H1 (cell line): Measurements from ENCODE around the gene KBTBD3. TPM values are rescaled to one million over a fixed set of nuclear protein-coding genes. Genes with fewer than 3 reads are reported as not detected.

Experiments used
- CTCF ChIA-PET: fragments of 300-600 bp; sonication (Branson Sonifier 250); formaldehyde crosslinking; loops from one replicate; lab custom pipeline; 2021; ENCODE audit not compliant: partially characterized antibody; lab: Charles Lee
- POLR2A ChIA-PET: fragments of 300-600 bp; sonication (Branson Sonifier 250); formaldehyde crosslinking; loops from one replicate; lab custom pipeline; 2021; ENCODE audit warnings: inconsistent platforms; ENCODE audit not compliant: partially characterized antibody; lab: Charles Lee
- DNase-seq, 2 experiments: peaks; one replicate each; pipeline versions ENCODE4 v3.0.0 to v3.0.0-alpha.2; 2010 to 2022; ENCODE audit warnings: low spot score in 2 of 2, low read depth in 1 of 2, mixed read lengths in 1 of 2
- FAIRE-seq: peaks from 2 replicates; lab custom pipeline; 2011; peaks lifted over from hg19 to GRCh38; lab: Jason Lieb, UNC
- H2AFZ ChIP-seq: 2 replicates; pipeline ENCODE4 v1.8.1; 2012; ENCODE audit warnings: low read length, inconsistent platforms
- H2AK5ac ChIP-seq: 2 replicates; pipeline ENCODE4 v1.6.1; 2013; ENCODE audit warnings: low read depth, low read length
- H2BK120ac ChIP-seq: replicated peaks from 2 replicates; pipeline ENCODE3; 2013; ENCODE audit warnings: low read depth, low read length, inconsistent platforms
- H2BK12ac ChIP-seq: 2 replicates; pipeline ENCODE4 v1.6.1; 2013; ENCODE audit warnings: low read depth, low read length
- H2BK15ac ChIP-seq: 2 replicates; pipeline ENCODE4 v1.6.1; 2013; ENCODE audit warnings: low read length
- H2BK20ac ChIP-seq: 2 replicates; pipeline ENCODE4 v1.6.1; 2013; ENCODE audit warnings: low read length
- H2BK5ac ChIP-seq: 2 replicates; pipeline ENCODE4 v1.6.1; 2013; ENCODE audit warnings: low read depth, low read length
- H3K14ac ChIP-seq: 2 replicates; pipeline ENCODE4 v1.6.1; 2013; ENCODE audit warnings: inconsistent platforms; ENCODE audit not compliant: insufficient read length
- H3K18ac ChIP-seq: 2 replicates; pipeline ENCODE4 v1.6.1; 2013; ENCODE audit warnings: low read length; ENCODE audit errors: extremely low read depth
- H3K23ac ChIP-seq: 2 replicates; pipeline ENCODE4 v1.6.1; 2013; ENCODE audit warnings: inconsistent platforms; ENCODE audit not compliant: insufficient read length
- H3K23me2 ChIP-seq: 2 replicates; pipeline ENCODE4 v1.6.1; 2013; ENCODE audit warnings: low read depth, low read length
- H3K27ac ChIP-seq: 2 replicates; pipeline ENCODE4 v1.6.1; 2011; ENCODE audit warnings: low read depth, low read length, inconsistent platforms
- H3K27me3 ChIP-seq, 4 experiments: replicated peaks in 1 of 4; 1 replicate in 1 of 4; 2 replicates in 3 of 4; pipeline versions ENCODE4 v1.6.1 to v1.8.1; 2011 to 2013; ENCODE audit warnings: low read length in 3 of 4, mild to moderate bottlenecking in 3 of 4, inconsistent platforms in 2 of 4, mixed read lengths in 2 of 4, moderate library complexity in 1 of 4; ENCODE audit not compliant: control insufficient read depth in 3 of 4, insufficient read depth in 3 of 4; ENCODE audit errors: extremely low read depth in 1 of 4
- H3K36me3 ChIP-seq, 4 experiments: 2 replicates each; pipeline versions ENCODE4 v1.6.1 to v1.8.1; 2011 to 2013; ENCODE audit warnings: mild to moderate bottlenecking in 4 of 4, low read length in 3 of 4, moderate library complexity in 2 of 4, control low read depth in 1 of 4, inconsistent platforms in 1 of 4; ENCODE audit not compliant: insufficient read depth in 4 of 4, control insufficient read depth in 2 of 4
- H3K4ac ChIP-seq: replicated peaks from 2 replicates; pipeline ENCODE3; 2013; ENCODE audit warnings: low read length, low read depth, mixed read lengths, inconsistent platforms; ENCODE audit not compliant: insufficient read length
- H3K4me1 ChIP-seq, 4 experiments: replicated peaks in 1 of 4; 1 replicate in 1 of 4; 2 replicates in 3 of 4; pipeline versions ENCODE4 v1.6.1 to v1.8.1; 2011 to 2013; ENCODE audit warnings: low read length in 3 of 4, inconsistent platforms in 2 of 4, mixed read lengths in 1 of 4; ENCODE audit not compliant: insufficient read depth in 4 of 4, control insufficient read depth in 3 of 4
- H3K4me2 ChIP-seq, 2 experiments: 2 replicates each; pipeline versions ENCODE4 v1.6.1 to v1.8.1; 2011 to 2013; ENCODE audit warnings: low read depth in 2 of 2, low read length in 2 of 2, control low read depth in 1 of 2, inconsistent platforms in 1 of 2, mild to moderate bottlenecking in 1 of 2; ENCODE audit not compliant: insufficient read depth in 1 of 2
- H3K4me3 ChIP-seq, 4 experiments: fragments of 200-600, 300-600 bp in 1 of 4; sonication (generic), shearing (Covaris generic), sonication (Bioruptor Twin) in 1 of 4; 2 replicates each; pipeline versions ENCODE4 v1.5.1 to v1.8.1; 2011 to 2016; ENCODE audit warnings: low read length in 4 of 4, low read depth in 3 of 4, control low read depth in 2 of 4, inconsistent platforms in 2 of 4, mild to moderate bottlenecking in 2 of 4, mixed read lengths in 1 of 4, moderate library complexity in 1 of 4; ENCODE audit not compliant: insufficient read depth in 2 of 4; ENCODE audit errors: extremely low read depth in 1 of 4
- H3K56ac ChIP-seq: replicated peaks from 2 replicates; pipeline ENCODE3; 2013; ENCODE audit warnings: low read depth, mild to moderate bottlenecking, mixed read lengths, low read length, inconsistent platforms; ENCODE audit not compliant: insufficient read length
- H3K79me1 ChIP-seq: 2 replicates; pipeline ENCODE4 v1.6.1; 2013; ENCODE audit warnings: low read depth, low read length, control low read depth
- H3K79me2 ChIP-seq, 2 experiments: 2 replicates each; pipeline versions ENCODE4 v1.6.1 to v1.8.1; 2012 to 2013; ENCODE audit warnings: low read length in 2 of 2, mild to moderate bottlenecking in 2 of 2, inconsistent platforms in 1 of 2; ENCODE audit not compliant: insufficient read depth in 2 of 2, control insufficient read depth in 1 of 2
- H3K9ac ChIP-seq, 4 experiments: replicated peaks in 1 of 4; 1 replicate in 1 of 4; 2 replicates in 3 of 4; pipeline versions ENCODE4 v1.6.1 to v1.8.1; 2011 to 2013; ENCODE audit warnings: low read depth in 3 of 4, low read length in 3 of 4, control low read depth in 2 of 4, mild to moderate bottlenecking in 2 of 4, moderate library complexity in 2 of 4, inconsistent platforms in 1 of 4; ENCODE audit errors: extremely low read depth in 1 of 4
- H3K9me3 ChIP-seq, 2 experiments: 2 replicates each; pipeline versions ENCODE4 v1.6.1 to v1.8.1; 2012 to 2013; ENCODE audit warnings: mild to moderate bottlenecking in 2 of 2, moderate library complexity in 2 of 2, control low read depth in 1 of 2, inconsistent platforms in 1 of 2, low read depth in 1 of 2, low read length in 1 of 2, mixed read lengths in 1 of 2; ENCODE audit not compliant: insufficient read depth in 2 of 2
- H4K20me1 ChIP-seq, 2 experiments: replicated peaks in 1 of 2; 2 replicates each; pipeline versions ENCODE3 to v1.8.1; 2011 to 2013; ENCODE audit warnings: inconsistent platforms in 2 of 2, low read length in 2 of 2, mild to moderate bottlenecking in 1 of 2; ENCODE audit not compliant: insufficient read depth in 2 of 2, control insufficient read depth in 1 of 2
- H4K5ac ChIP-seq: 2 replicates; pipeline ENCODE4 v1.6.1; 2013; ENCODE audit warnings: low read length, low read depth, mixed read lengths, inconsistent platforms; ENCODE audit not compliant: insufficient read length
- H4K8ac ChIP-seq: 2 replicates; pipeline ENCODE4 v1.8.0; 2013; ENCODE audit warnings: mild to moderate bottlenecking, moderate library complexity, low read length, inconsistent platforms; ENCODE audit not compliant: insufficient read depth; ENCODE audit errors: extremely low read depth
- H4K91ac ChIP-seq: replicated peaks from 2 replicates; pipeline ENCODE3; 2013; ENCODE audit warnings: low read length, mixed read lengths, inconsistent platforms; ENCODE audit not compliant: insufficient read length
- ASH2L ChIP-seq: fragments of 200-600, 300-600 bp; sonication (generic); IDR thresholded peaks from one replicate; pipeline ENCODE4 v1.7.1; 2017; ENCODE audit warnings: low read length
- CBX5 ChIP-seq: fragments of 300-800, 300-1000 bp; sonication (generic); IDR thresholded peaks from 2 replicates; pipeline ENCODE4 v1.7.1; 2016; ENCODE audit warnings: antibody characterized with exemption, low read length, low read depth
- CHD1 ChIP-seq: IDR thresholded peaks from 2 replicates; pipeline ENCODE4 v1.6.1; 2012; ENCODE audit warnings: low read depth, low read length, improper control_type of control experiment
- E2F6 ChIP-seq: IDR thresholded peaks from 2 replicates; pipeline ENCODE4 v1.6.1; 2012; ENCODE audit warnings: inconsistent platforms
- EZH2 ChIP-seq: fragments of 200-600 bp; sonication (generic); IDR thresholded peaks from 2 replicates; pipeline ENCODE4 v1.7.1; 2012; ENCODE audit warnings: low read depth, mild to moderate bottlenecking, moderate library complexity, low read length, inconsistent platforms; ENCODE audit not compliant: severe bottlenecking
- GTF2F1 ChIP-seq: IDR thresholded peaks from 2 replicates; pipeline ENCODE4 v1.6.1; 2012; ENCODE audit warnings: low read depth, low read length, improper control_type of control experiment, borderline replicate concordance
- JUN ChIP-seq: IDR thresholded peaks from 2 replicates; pipeline ENCODE4 v1.6.1; 2011; ENCODE audit warnings: low read depth, mild to moderate bottlenecking, improper control_type of control experiment, low read length
- KDM1A ChIP-seq: fragments of 200-600, 300-600 bp; sonication (generic); IDR thresholded peaks from 2 replicates; pipeline ENCODE4 v1.7.1; 2016; ENCODE audit warnings: mild to moderate bottlenecking, low read length, borderline replicate concordance
- NRF1 ChIP-seq: IDR thresholded peaks from 2 replicates; pipeline ENCODE4 v1.6.1; 2011; ENCODE audit warnings: mild to moderate bottlenecking, low read depth, low read length, improper control_type of control experiment
- POLR2A ChIP-seq, 2 experiments: IDR thresholded peaks; 1 replicate in 1 of 2; 2 replicates in 1 of 2; pipeline ENCODE4 v1.6.1; 2011; ENCODE audit warnings: low read depth in 2 of 2, low read length in 2 of 2, mild to moderate bottlenecking in 2 of 2; ENCODE audit errors: control extremely low read depth in 1 of 2
- SAP30 ChIP-seq: fragments of 300-600 bp; sonication (generic); IDR thresholded peaks from 2 replicates; pipeline ENCODE4 v1.7.1; 2012; ENCODE audit warnings: low read length, moderate library complexity, mild to moderate bottlenecking, inconsistent platforms; ENCODE audit not compliant: insufficient read depth, insufficient replicate concordance
- SRF ChIP-seq: IDR thresholded peaks from 2 replicates; pipeline ENCODE4 v1.6.1; 2011; ENCODE audit warnings: mild to moderate bottlenecking, low read depth, low read length, moderate library complexity
- TEAD4 ChIP-seq: IDR thresholded peaks from 2 replicates; pipeline ENCODE4 v1.6.1; 2012; ENCODE audit warnings: low read depth, low read length, inconsistent platforms, mixed read lengths
- WGBS, 2 experiments: shearing (Covaris generic) in 1 of 2; methylation state at CpG; one replicate each; pipeline versions ENCODE4 v1.1.6 to v1.1.7; 2013 to 2015; ENCODE audit warnings: low lambda C conversion rate in 2 of 2, mixed read lengths in 2 of 2, inconsistent platforms in 1 of 2, low coverage in 1 of 2, missing lambda C conversion rate in 1 of 2; ENCODE audit not compliant: insufficient replicate concordance in 2 of 2, insufficient coverage in 1 of 2, insufficient read length in 1 of 2; ENCODE audit errors: extremely low coverage in 1 of 2, missing lambda C conversion rate in 1 of 2; 5-methylcytosine and 5-hydroxymethylcytosine counted together
- polyA plus RNA-seq, 7 experiments: library from polyadenylated mRNA; depleted of rRNA in 3 of 7; stranded (reverse) in 5 of 7; unstranded in 2 of 7; fragments of >200 nt in 5 of 7; fragments of 200-250 nt in 2 of 7; gene quantifications; 1 replicate in 5 of 7; 2 replicates in 1 of 7; 4 replicates in 1 of 7; pipeline versions ENCODE4 v1.2.1 to v1.2.3, GENCODE V29; 2011 to 2013; ENCODE audit warnings: missing spikeins in 2 of 7, mixed read lengths in 2 of 7
- total RNA-seq: library from RNA; stranded (reverse); fragmentation: NEBNext Ultra II Directional; extraction: Animal tissue kit (Norgen Biotek cat#: 25700); gene quantifications from 2 replicates; pipeline ENCODE4 v1.2.1, GENCODE V29; 2021

The KBTBD3 gene
- total and polyA plus RNA-seq, 2 of the 8 experiments (the other 6 are each of a cell fraction or from before 2014, with no cell fraction given), result 1.2 to 6.1 TPM

- no peaks in the 10 kb centered on the region for H3K4me1 ChIP-seq
- H3K56ac ChIP-seq, result no peak overlapping the region
- no peaks in the 10 kb centered on the region for H3K23me2 ChIP-seq
- TF ChIP-seq JUN (no peak), CBX5 (no peak), TEAD4 (no peak), POLR2A (IDR thresholded peaks at IDR 0.05; ENCODE audit: control extremely low read depth in 1 of 2, low read depth in 2 of 2, low read length in 2 of 2) (no peak), ASH2L (no peak), CHD1 (no peak), E2F6 (no peak), GTF2F1 (no peak), SRF (no peak), KDM1A (no peak), SAP30 (no peak), NRF1 (no peak), EZH2 (no peak)
- H2BK20ac ChIP-seq, result no peak overlapping the region
- no peak overlapping the region for H3K4me3 ChIP-seq
- peaks cover 2% of the 10 kb centered on the region; the same call in 1 of the 2 replicates for H3K79me1 ChIP-seq
- H3K36me3 ChIP-seq, result peaks cover 2 to 55% (median 14%) of the 10 kb centered on the region in 4 experiments; a peak in 7 of 8 replicates
- POLR2A ChIA-PET, result no interaction called here
- no peak overlapping the region for H3K27ac ChIP-seq
- H3K79me2 ChIP-seq, result peaks cover 4 to 80% of the 10 kb centered on the region in 2 experiments
- H3K4me2 ChIP-seq, result no peak overlapping the region
- H3K4ac ChIP-seq, result no peak overlapping the region
- 84% methylated on average over 4 of the region's 4 CpGs; no CpG with 5 or more reads in 1 of the 2 experiments for WGBS, 2 experiments
- peaks cover 2 to 3% of the 10 kb centered on the region in 2 experiments for H4K20me1 ChIP-seq
- H3K18ac ChIP-seq, result no peak overlapping the region
- no peaks in the 10 kb centered on the region for H3K9me3 ChIP-seq
- no peak overlapping the region for H4K5ac ChIP-seq
- no peak overlapping the region for H2BK5ac ChIP-seq
- H3K27me3 ChIP-seq, result no peaks in the 10 kb centered on the region
- DNase-seq (no peak), FAIRE-seq (no peak)
- no peak overlapping the region for H4K8ac ChIP-seq
- H2BK12ac ChIP-seq, result no peak overlapping the region
- H2BK15ac ChIP-seq, result no peak overlapping the region
- H3K23ac ChIP-seq, result no peak overlapping the region
- H4K91ac ChIP-seq, result no peak overlapping the region
- H3K9ac ChIP-seq, result no peak overlapping the region
- H2BK120ac ChIP-seq, result no peak overlapping the region
- no peak overlapping the region for H3K14ac ChIP-seq
- no peak overlapping the region for H2AFZ ChIP-seq
- H2AK5ac ChIP-seq, result no peak overlapping the region
- CTCF ChIA-PET, result interaction anchor here (2.3 to 5.4 kb wide), 3 partner anchors 12 to 67 kb away, joined by 6 to 29 read pairs (median 12); partner anchors contain the start of genes AASDHPPT and KBTBD3
These were observed 11.7 kb upstream of the KBTBD3 start for GRCh38 chr11:106088896-106089295.
